Osteoblast (primary cell): ENCODE results near the gene TMF1. TPM values are rescaled to one million over a fixed set of nuclear protein-coding genes. Genes with fewer than 3 reads are reported as not detected.

Experiments used
- DNase-seq: peaks from one replicate; pipeline ENCODE4 v3.0.0; 2011; ENCODE audit warnings: low spot score, mixed read lengths; ENCODE audit not compliant: insufficient read length; ENCODE audit errors: missing footprints
- H2AFZ ChIP-seq: 2 replicates; pipeline ENCODE4 v1.6.0; 2011; ENCODE audit warnings: mild to moderate bottlenecking, low read length
- H3K27ac ChIP-seq: 2 replicates; pipeline ENCODE4 v1.5.1; 2011; ENCODE audit warnings: mild to moderate bottlenecking, low read depth, low read length, moderate library complexity
- H3K27me3 ChIP-seq: 2 replicates; pipeline ENCODE4 v1.6.0; 2012; ENCODE audit warnings: mild to moderate bottlenecking, control low read depth, inconsistent platforms, low read length, moderate library complexity; ENCODE audit not compliant: insufficient read depth
- H3K36me3 ChIP-seq: 2 replicates; pipeline ENCODE4 v1.5.1; 2011; ENCODE audit warnings: mild to moderate bottlenecking, low read length, control low read depth, moderate library complexity; ENCODE audit not compliant: insufficient read depth
- H3K4me1 ChIP-seq: 2 replicates; pipeline ENCODE4 v1.5.1; 2011; ENCODE audit warnings: mild to moderate bottlenecking, low read length, control low read depth, moderate library complexity; ENCODE audit not compliant: insufficient read depth
- H3K4me2 ChIP-seq: 2 replicates; pipeline ENCODE4 v1.6.0; 2011; ENCODE audit warnings: mild to moderate bottlenecking, low read length; ENCODE audit not compliant: insufficient read depth
- H3K4me3 ChIP-seq: fragments of 200-600 bp; sonication (generic); 3 replicates; pipeline ENCODE4 v1.5.1; 2012; ENCODE audit warnings: mild to moderate bottlenecking, low read length, inconsistent platforms; ENCODE audit not compliant: insufficient read depth
- H3K79me2 ChIP-seq: 2 replicates; pipeline ENCODE4 v1.6.0; 2012; ENCODE audit warnings: mild to moderate bottlenecking, low read length, control low read depth, inconsistent platforms; ENCODE audit not compliant: insufficient read depth
- H3K9me3 ChIP-seq: 2 replicates; pipeline ENCODE4 v1.5.1; 2011; ENCODE audit warnings: low read depth, low read length, control low read depth
- H4K20me1 ChIP-seq: 2 replicates; pipeline ENCODE4 v1.6.0; 2012; ENCODE audit warnings: mild to moderate bottlenecking, low read length, control low read depth; ENCODE audit not compliant: insufficient read depth
- CTCF ChIP-seq: IDR thresholded peaks from 2 replicates; pipeline ENCODE4 v1.5.1; 2011; ENCODE audit warnings: mild to moderate bottlenecking, low read depth, low read length, moderate library complexity; ENCODE audit errors: extremely low read depth
- total RNA-seq: library from RNA; depleted of rRNA; stranded (reverse); fragments of >200 nt; gene quantifications from 2 replicates; pipeline ENCODE4 v1.2.3, GENCODE V29; 2012

The TMF1 gene
- total RNA-seq, 1 donor: 45.6 TPM

- no peak overlapping the region for H2AFZ ChIP-seq
- DNase-seq: peak; percentile 87
- H3K4me3 ChIP-seq: peak overlapping the region; percentile 14
- H3K4me1 ChIP-seq: peaks cover 63% of the 10 kb centered on the region
- H3K27ac ChIP-seq: peak overlapping the region; percentile 90
- H4K20me1 ChIP-seq: no peaks in the 10 kb centered on the region
- peak overlapping the region; percentile 46 for H3K4me2 ChIP-seq
- no peaks in the 10 kb centered on the region for H3K9me3 ChIP-seq
- peaks cover 6% of the 10 kb centered on the region for H3K79me2 ChIP-seq
- TF ChIP-seq CTCF: no peak
- no peaks in the 10 kb centered on the region for H3K27me3 ChIP-seq
- H3K36me3 ChIP-seq: peaks cover 33% of the 10 kb centered on the region
Measured at GRCh38 chr3:69009559-69010410, 42.3 kb downstream of the TMF1 start.

- peak overlapping the region; percentile 76 for H3K27ac ChIP-seq
- peak overlapping the region; percentile 24 for H3K4me3 ChIP-seq
- H3K4me2 ChIP-seq: peak overlapping the region; percentile 46
- H4K20me1 ChIP-seq: no peaks in the 10 kb centered on the region
- no peaks in the 10 kb centered on the region for H3K9me3 ChIP-seq
- H2AFZ ChIP-seq: no peak overlapping the region
- H3K27me3 ChIP-seq: no peaks in the 10 kb centered on the region
- H3K79me2 ChIP-seq: peaks cover 6% of the 10 kb centered on the region
- H3K4me1 ChIP-seq: peaks cover 55% of the 10 kb centered on the region
- H3K36me3 ChIP-seq: peaks cover 41% of the 10 kb centered on the region
- no peak for DNase-seq
- no peak for TF ChIP-seq CTCF
Measured at GRCh38 chr3:69008980-69009379, 43.2 kb downstream of the TMF1 start.

GRCh38 chr3:69005791-69006482, 46.2 kb downstream of the TMF1 start:
- H3K79me2 ChIP-seq: peaks cover 4% of the 10 kb centered on the region
- TF ChIP-seq CTCF: no peak
- no peaks in the 10 kb centered on the region for H4K20me1 ChIP-seq
- peaks cover 64% of the 10 kb centered on the region for H3K36me3 ChIP-seq
- no peak overlapping the region for H2AFZ ChIP-seq
- peak overlapping the region; percentile 47 for H3K4me2 ChIP-seq
- peaks cover 37% of the 10 kb centered on the region for H3K4me1 ChIP-seq
- no peaks in the 10 kb centered on the region for H3K27me3 ChIP-seq
- peak overlapping the region; percentile 50 for H3K27ac ChIP-seq
- no peak overlapping the region for H3K4me3 ChIP-seq
- no peak for DNase-seq
- H3K9me3 ChIP-seq: no peaks in the 10 kb centered on the region
